K562 (cell line): ENCODE data around the gene ZBTB22. TPM values are rescaled to one million over a fixed set of nuclear protein-coding genes. Genes with fewer than 3 reads are reported as not detected.

Experiments used
- HLTF ChIP-seq: fragments of 450-650 bp; IDR thresholded peaks from 2 replicates; pipeline ENCODE4 v1.6.1; 2016
- LCOR ChIP-seq: sonication (generic); formaldehyde crosslinking; IDR thresholded peaks from 2 replicates; pipeline ENCODE4 v1.8.0; 2022; ENCODE audit warnings: mild to moderate bottlenecking, missing genetic modification reagents
- MEF2A ChIP-seq: IDR thresholded peaks from 2 replicates; pipeline ENCODE4 v1.6.1; 2011; ENCODE audit warnings: low read depth, mild to moderate bottlenecking, low read length, moderate library complexity; ENCODE audit not compliant: control insufficient read depth
- PTBP1 ChIP-seq: fragments of 200-400 bp; formaldehyde crosslinking; IDR thresholded peaks from 2 replicates; pipeline ENCODE4 v1.6.1; 2017; ENCODE audit warnings: low read depth, low read length
- SP1 ChIP-seq: sonication (generic); formaldehyde crosslinking; IDR thresholded peaks from 2 replicates; pipeline ENCODE4 v1.8.1; 2022; ENCODE audit warnings: mild to moderate bottlenecking, missing genetic modification reagents
- ZNF146 ChIP-seq: IDR thresholded peaks from one replicate; pipeline ENCODE4 v1.6.1; 2018; ENCODE audit warnings: missing compliant biosample characterization; ENCODE audit not compliant: unreplicated experiment
- polyA plus RNA-seq, 8 experiments: library from polyadenylated mRNA; depleted of rRNA in 4 of 8; stranded (reverse) in 5 of 8; unstranded in 3 of 8; fragments of >200 nt; fragmentation: Nextera tagmentation in 2 of 8; fragmentation: Illumina TruSeq in 1 of 8; extraction: Ambion mirVana in 2 of 8; extraction: Trizol in 1 of 8; gene quantifications; 2 replicates each; pipeline versions ENCODE4 v1.2.1 to v1.2.3, GENCODE V29; 2011 to 2014; ENCODE audit warnings: inconsistent platforms in 1 of 8, missing spikeins in 1 of 8
- total RNA-seq, 7 experiments: library from RNA; depleted of rRNA in 6 of 7; stranded (reverse); fragments of >200 nt in 6 of 7; fragmentation: Illumina TruSeq in 2 of 7; extraction: Trizol in 2 of 7; gene quantifications; 2 replicates each; pipeline versions ENCODE4 v1.2.1 to v1.2.3, GENCODE V29; 2011 to 2021; ENCODE audit warnings: low replicate concordance in 1 of 7
- TF ChIP-seq, protein P1 (sequence below): sonication (generic); IDR thresholded peaks from 2 replicates; pipeline ENCODE4 v1.6.1; 2016
- TF ChIP-seq, protein P2 (sequence below), 2 experiments: fragments of 200-800 bp in 1 of 2; sonication (Bioruptor generic) in 1 of 2; sonication (generic) in 1 of 2; formaldehyde crosslinking in 1 of 2; IDR thresholded peaks in 1 of 2; conservative IDR thresholded peaks in 1 of 2; 2 replicates each; pipeline versions ENCODE4 v1.5.0 to v1.6.1; 2016 to 2020; ENCODE audit warnings: missing compliant biosample characterization in 1 of 2, missing genetic modification characterization in 1 of 2, missing genetic modification reagents in 1 of 2
- TF ChIP-seq, protein P3 (sequence below): sonication (generic); formaldehyde crosslinking; IDR thresholded peaks from 2 replicates; pipeline ENCODE4 v1.8.0; 2022; ENCODE audit warnings: mild to moderate bottlenecking, missing genetic modification reagents
- TF ChIP-seq, protein P4 (sequence below): sonication (generic); formaldehyde crosslinking; IDR thresholded peaks from 2 replicates; pipeline ENCODE4 v1.9.0; 2022; ENCODE audit warnings: mild to moderate bottlenecking, missing genetic modification reagents
- TF ChIP-seq, protein P5 (sequence below): sonication (generic); formaldehyde crosslinking; IDR thresholded peaks from 2 replicates; pipeline ENCODE4 v1.8.0; 2022; ENCODE audit warnings: missing genetic modification reagents, mild to moderate bottlenecking, borderline replicate concordance
- TF ChIP-seq, protein P6 (sequence below): fragments of 450-650 bp; IDR thresholded peaks from 2 replicates; pipeline ENCODE4 v1.6.1; 2017; ENCODE audit warnings: antibody characterized with exemption, mild to moderate bottlenecking

The ZBTB22 gene
- total and polyA plus RNA-seq, 9 of the 15 experiments (the other 6 are each of a cell fraction or from before 2014, with no cell fraction given): 0.21 to 11.9 (median 7.1) TPM

DNA sequence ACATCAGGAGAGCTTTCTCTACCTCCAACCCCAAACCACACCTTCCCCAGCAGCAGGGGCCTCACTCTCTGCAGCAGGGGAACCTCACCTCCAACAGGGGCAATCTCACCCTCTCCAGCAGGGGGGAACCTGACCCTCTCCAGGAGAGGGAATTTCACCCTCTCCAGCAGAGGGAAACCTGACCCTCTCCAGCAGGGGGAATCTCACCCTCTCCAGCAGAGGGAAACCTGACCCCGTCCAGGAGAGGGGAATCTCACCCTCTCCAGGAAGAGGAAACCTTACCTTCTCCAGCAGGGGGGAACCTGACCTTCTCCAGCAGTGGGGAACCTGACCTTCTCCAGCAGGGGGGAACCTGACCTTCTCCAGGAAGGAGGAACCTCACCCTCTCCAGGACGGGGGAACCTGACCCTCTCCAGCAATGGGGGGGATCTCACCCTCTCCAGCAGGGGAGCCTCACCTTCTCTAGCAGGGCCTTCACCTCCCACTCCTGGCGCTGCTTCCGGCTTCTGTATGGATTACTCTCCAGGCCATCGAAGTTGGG, 37.5 kb downstream of the ZBTB22 start (continued):
- TF ChIP-seq, protein P1, sequence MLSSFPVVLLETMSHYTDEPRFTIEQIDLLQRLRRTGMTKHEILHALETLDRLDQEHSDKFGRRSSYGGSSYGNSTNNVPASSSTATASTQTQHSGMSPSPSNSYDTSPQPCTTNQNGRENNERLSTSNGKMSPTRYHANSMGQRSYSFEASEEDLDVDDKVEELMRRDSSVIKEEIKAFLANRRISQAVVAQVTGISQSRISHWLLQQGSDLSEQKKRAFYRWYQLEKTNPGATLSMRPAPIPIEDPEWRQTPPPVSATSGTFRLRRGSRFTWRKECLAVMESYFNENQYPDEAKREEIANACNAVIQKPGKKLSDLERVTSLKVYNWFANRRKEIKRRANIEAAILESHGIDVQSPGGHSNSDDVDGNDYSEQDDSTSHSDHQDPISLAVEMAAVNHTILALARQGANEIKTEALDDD: peak; percentile 17; the same call in 1 of the 2 replicates
- no peak for TF ChIP-seq HLTF
- peak; percentile 43; the same call in 1 of the 2 replicates for TF ChIP-seq MEF2A
- peak; percentile 79 for TF ChIP-seq SP1 (CRISPR knock-in tag)
- TF ChIP-seq, protein P2, sequence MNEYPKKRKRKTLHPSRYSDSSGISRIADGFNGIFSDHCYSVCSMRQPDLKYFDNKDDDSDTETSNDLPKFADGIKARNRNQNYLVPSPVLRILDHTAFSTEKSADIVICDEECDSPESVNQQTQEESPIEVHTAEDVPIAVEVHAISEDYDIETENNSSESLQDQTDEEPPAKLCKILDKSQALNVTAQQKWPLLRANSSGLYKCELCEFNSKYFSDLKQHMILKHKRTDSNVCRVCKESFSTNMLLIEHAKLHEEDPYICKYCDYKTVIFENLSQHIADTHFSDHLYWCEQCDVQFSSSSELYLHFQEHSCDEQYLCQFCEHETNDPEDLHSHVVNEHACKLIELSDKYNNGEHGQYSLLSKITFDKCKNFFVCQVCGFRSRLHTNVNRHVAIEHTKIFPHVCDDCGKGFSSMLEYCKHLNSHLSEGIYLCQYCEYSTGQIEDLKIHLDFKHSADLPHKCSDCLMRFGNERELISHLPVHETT (CRISPR knock-in tag; conservative IDR thresholded peaks at IDR 0.05 in 1 of 2, IDR thresholded peaks at IDR 0.05 in 1 of 2): 0 out of 4 replicates have a peak, but pooled peaks of 1 of the 2 experiments have one; percentile 45
- TF ChIP-seq, protein P3, sequence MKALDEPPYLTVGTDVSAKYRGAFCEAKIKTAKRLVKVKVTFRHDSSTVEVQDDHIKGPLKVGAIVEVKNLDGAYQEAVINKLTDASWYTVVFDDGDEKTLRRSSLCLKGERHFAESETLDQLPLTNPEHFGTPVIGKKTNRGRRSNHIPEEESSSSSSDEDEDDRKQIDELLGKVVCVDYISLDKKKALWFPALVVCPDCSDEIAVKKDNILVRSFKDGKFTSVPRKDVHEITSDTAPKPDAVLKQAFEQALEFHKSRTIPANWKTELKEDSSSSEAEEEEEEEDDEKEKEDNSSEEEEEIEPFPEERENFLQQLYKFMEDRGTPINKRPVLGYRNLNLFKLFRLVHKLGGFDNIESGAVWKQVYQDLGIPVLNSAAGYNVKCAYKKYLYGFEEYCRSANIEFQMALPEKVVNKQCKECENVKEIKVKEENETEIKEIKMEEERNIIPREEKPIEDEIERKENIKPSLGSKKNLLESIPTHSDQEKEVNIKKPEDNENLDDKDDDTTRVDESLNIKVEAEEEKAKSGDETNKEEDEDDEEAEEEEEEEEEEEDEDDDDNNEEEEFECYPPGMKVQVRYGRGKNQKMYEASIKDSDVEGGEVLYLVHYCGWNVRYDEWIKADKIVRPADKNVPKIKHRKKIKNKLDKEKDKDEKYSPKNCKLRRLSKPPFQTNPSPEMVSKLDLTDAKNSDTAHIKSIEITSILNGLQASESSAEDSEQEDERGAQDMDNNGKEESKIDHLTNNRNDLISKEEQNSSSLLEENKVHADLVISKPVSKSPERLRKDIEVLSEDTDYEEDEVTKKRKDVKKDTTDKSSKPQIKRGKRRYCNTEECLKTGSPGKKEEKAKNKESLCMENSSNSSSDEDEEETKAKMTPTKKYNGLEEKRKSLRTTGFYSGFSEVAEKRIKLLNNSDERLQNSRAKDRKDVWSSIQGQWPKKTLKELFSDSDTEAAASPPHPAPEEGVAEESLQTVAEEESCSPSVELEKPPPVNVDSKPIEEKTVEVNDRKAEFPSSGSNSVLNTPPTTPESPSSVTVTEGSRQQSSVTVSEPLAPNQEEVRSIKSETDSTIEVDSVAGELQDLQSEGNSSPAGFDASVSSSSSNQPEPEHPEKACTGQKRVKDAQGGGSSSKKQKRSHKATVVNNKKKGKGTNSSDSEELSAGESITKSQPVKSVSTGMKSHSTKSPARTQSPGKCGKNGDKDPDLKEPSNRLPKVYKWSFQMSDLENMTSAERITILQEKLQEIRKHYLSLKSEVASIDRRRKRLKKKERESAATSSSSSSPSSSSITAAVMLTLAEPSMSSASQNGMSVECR (CRISPR knock-in tag): peak; percentile 47
- TF ChIP-seq, protein P4, sequence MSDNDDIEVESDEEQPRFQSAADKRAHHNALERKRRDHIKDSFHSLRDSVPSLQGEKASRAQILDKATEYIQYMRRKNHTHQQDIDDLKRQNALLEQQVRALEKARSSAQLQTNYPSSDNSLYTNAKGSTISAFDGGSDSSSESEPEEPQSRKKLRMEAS (CRISPR knock-in tag): peak; percentile 25; the same call in 1 of the 2 replicates
- no peak for TF ChIP-seq ZNF146 (CRISPR knock-in tag)
- TF ChIP-seq, protein P5, sequence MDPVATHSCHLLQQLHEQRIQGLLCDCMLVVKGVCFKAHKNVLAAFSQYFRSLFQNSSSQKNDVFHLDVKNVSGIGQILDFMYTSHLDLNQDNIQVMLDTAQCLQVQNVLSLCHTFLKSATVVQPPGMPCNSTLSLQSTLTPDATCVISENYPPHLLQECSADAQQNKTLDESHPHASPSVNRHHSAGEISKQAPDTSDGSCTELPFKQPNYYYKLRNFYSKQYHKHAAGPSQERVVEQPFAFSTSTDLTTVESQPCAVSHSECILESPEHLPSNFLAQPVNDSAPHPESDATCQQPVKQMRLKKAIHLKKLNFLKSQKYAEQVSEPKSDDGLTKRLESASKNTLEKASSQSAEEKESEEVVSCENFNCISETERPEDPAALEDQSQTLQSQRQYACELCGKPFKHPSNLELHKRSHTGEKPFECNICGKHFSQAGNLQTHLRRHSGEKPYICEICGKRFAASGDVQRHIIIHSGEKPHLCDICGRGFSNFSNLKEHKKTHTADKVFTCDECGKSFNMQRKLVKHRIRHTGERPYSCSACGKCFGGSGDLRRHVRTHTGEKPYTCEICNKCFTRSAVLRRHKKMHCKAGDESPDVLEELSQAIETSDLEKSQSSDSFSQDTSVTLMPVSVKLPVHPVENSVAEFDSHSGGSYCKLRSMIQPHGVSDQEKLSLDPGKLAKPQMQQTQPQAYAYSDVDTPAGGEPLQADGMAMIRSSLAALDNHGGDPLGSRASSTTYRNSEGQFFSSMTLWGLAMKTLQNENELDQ (CRISPR knock-in tag): peak; percentile 71; the same call in 1 of the 2 replicates
- TF ChIP-seq PTBP1: no peak
- TF ChIP-seq LCOR: peak; percentile 79; the same call in 1 of the 2 replicates
- TF ChIP-seq, protein P6, sequence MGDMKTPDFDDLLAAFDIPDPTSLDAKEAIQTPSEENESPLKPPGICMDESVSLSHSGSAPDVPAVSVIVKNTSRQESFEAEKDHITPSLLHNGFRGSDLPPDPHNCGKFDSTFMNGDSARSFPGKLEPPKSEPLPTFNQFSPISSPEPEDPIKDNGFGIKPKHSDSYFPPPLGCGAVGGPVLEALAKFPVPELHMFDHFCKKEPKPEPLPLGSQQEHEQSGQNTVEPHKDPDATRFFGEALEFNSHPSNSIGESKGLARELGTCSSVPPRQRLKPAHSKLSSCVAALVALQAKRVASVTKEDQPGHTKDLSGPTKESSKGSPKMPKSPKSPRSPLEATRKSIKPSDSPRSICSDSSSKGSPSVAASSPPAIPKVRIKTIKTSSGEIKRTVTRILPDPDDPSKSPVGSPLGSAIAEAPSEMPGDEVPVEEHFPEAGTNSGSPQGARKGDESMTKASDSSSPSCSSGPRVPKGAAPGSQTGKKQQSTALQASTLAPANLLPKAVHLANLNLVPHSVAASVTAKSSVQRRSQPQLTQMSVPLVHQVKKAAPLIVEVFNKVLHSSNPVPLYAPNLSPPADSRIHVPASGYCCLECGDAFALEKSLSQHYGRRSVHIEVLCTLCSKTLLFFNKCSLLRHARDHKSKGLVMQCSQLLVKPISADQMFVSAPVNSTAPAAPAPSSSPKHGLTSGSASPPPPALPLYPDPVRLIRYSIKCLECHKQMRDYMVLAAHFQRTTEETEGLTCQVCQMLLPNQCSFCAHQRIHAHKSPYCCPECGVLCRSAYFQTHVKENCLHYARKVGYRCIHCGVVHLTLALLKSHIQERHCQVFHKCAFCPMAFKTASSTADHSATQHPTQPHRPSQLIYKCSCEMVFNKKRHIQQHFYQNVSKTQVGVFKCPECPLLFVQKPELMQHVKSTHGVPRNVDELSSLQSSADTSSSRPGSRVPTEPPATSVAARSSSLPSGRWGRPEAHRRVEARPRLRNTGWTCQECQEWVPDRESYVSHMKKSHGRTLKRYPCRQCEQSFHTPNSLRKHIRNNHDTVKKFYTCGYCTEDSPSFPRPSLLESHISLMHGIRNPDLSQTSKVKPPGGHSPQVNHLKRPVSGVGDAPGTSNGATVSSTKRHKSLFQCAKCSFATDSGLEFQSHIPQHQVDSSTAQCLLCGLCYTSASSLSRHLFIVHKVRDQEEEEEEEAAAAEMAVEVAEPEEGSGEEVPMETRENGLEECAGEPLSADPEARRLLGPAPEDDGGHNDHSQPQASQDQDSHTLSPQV: peak; percentile 66
